Stimulated activated CD4-positive, alpha-beta T cell treated with anti-CD3 and anti-CD28 coated beads, Interleukin-12 subunit alpha, Interleukin-12 subunit beta, amount 100 ng/mL, for 48 hours (primary cell): ENCODE results near the gene APBB2.

Experiments
- DNase-seq, 3 donors: peaks; one replicate each; pipeline ENCODE4 v3.0.0-alpha.2; 2020; ENCODE audit warnings: low read depth in 2 of 3, low spot score in 1 of 3

APBB2 gene

DNA sequence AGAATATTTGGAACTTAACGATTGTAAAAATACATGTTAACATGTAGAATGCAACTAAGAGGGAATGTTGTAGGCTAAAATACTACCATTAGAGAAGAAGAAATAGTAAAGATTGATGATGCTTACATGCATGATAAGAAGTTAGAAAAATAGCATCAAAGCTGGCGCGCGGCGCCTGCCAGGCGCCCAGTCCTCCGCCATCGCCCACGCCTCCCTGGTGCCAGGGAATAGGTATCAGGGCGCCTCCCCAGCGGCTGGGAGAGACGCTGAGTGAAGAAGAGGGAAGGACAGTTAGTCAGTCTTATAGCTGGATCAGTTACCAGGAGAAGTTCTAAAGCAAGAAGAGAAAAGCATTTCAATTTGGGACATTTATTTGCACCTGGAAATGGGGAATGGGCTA is 428.6 kb downstream of the APBB2 start:
- no peak for DNase-seq

DNA sequence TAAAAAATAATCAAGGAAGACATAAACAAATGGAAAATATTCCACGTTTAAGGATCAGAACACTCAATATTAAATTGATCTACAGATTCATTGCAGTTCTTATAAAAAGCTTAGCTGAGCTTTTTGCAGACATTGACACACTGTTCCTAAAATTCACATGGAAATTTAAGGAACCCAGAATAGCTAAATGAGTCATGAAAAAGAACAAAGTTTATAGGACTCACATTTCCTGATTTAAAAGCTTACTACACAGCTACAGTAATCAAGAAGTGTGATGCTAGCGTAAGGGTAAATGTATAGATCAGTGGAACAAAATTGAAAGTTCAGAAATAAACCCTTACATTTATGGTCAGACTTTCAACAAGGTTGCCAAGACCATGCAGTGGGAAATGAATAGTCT is 431.5 kb downstream of the APBB2 start:
- no peak for DNase-seq

GRCh38 chr4:40778090-40778489 is 436.3 kb downstream of the APBB2 start:
- DNase-seq = no peak

DNA sequence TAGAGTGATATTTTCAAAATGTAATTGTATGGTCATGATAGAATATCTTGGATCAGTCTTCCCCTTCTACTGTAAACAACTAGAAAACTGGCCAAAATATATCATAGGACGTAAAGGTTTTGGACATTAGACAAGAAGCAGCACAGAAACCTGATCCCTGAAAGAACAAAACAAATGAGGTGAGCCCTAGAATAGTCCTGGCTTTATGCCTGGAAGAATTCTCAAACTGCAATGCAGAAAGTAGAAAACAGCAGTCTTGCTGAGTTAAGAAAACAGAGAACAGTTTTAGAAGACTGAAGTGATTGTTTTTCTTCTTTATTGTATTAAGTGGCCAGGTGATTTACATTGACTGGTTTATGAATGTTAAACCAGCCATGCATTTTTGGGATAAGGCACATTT is 445.1 kb downstream of the APBB2 start:
- no peak for DNase-seq

GRCh38 chr4:40763228-40763716 is 451.1 kb downstream of the APBB2 start:
- peak; percentile 20 to 41 (median 34) for DNase-seq
